Esophagus muscularis mucosa (tissue), 4 donors: ENCODE measurements around the gene XPC. TPM values are rescaled to one million over a fixed set of nuclear protein-coding genes. Genes with fewer than 3 reads are reported as not detected.

Experiments
- DNase-seq: peaks from one replicate; pipeline ENCODE4 v3.0.0-alpha.2; 2017; ENCODE audit errors: extremely low spot score
- H3K27ac ChIP-seq, 4 donors: fragments of 200-600 bp; sonication (generic); replicated peaks in 1 of 4; 1 replicate in 3 of 4; 2 replicates in 1 of 4; pipeline ENCODE4 v1.5.1; 2016 to 2019; ENCODE audit warnings: mild to moderate bottlenecking in 1 of 4
- H3K27me3 ChIP-seq, 4 donors: fragments of 200-600 bp; sonication (generic); one replicate each; pipeline versions ENCODE4 v1.5.1 to v1.6.0; 2016 to 2019
- H3K36me3 ChIP-seq, 4 donors: fragments of 200-600 bp; sonication (generic); one replicate each; pipeline ENCODE4 v1.5.1; 2016 to 2019
- H3K4me1 ChIP-seq, 4 donors: fragments of 200-600 bp; sonication (generic); one replicate each; pipeline ENCODE4 v1.5.1; 2016 to 2019
- H3K4me3 ChIP-seq, 4 donors: fragments of 200-600 bp; sonication (generic); 1 replicate in 2 of 4; 2 replicates in 2 of 4; pipeline ENCODE4 v1.5.1; 2016 to 2019; ENCODE audit warnings: mild to moderate bottlenecking in 4 of 4, moderate library complexity in 1 of 4
- H3K9me3 ChIP-seq, 4 donors: fragments of 200-600 bp; sonication (generic); 1 replicate in 3 of 4; 2 replicates in 1 of 4; pipeline ENCODE4 v1.5.1; 2016 to 2019
- EP300 ChIP-seq: sonication (generic); formaldehyde crosslinking; IDR thresholded peaks from one replicate; pipeline ENCODE4 v1.6.1; 2017; ENCODE audit warnings: antibody characterized with exemption
- POLR2A ChIP-seq: fragments of 450-650 bp; IDR thresholded peaks from one replicate; pipeline ENCODE4 v1.6.1; 2017; ENCODE audit warnings: antibody characterized with exemption, moderate library complexity, mild to moderate bottlenecking, low read depth
- POLR2AphosphoS5 ChIP-seq, 2 donors: sonication (generic); formaldehyde crosslinking; IDR thresholded peaks; one replicate each; pipeline ENCODE4 v1.6.1; 2017; ENCODE audit warnings: antibody characterized with exemption in 2 of 2
- WGBS: methylation state at CpG from one replicate; pipeline ENCODE4 v1.1.5; 2018; 5-methylcytosine and 5-hydroxymethylcytosine counted together
- intact Hi-C: fragments of 100-400 bp; cut with DNase I; formaldehyde crosslinking; loops from one replicate; pipeline ENCODE4 v1.15.1; 2023
- total RNA-seq, 4 donors: library from RNA; depleted of rRNA; stranded (reverse); fragments of >200 nt; gene quantifications; one replicate each; pipeline versions ENCODE4 v1.1.0 to v1.2.1, GENCODE V29; 2016
- TF ChIP-seq, protein P1 (sequence below), 3 experiments: fragments of 200-600 bp in 2 of 3; fragments of 450-650 bp in 1 of 3; sonication (generic) in 2 of 3; IDR thresholded peaks; one replicate each; pipeline ENCODE4 v1.5.1; 2017 to 2019; ENCODE audit warnings: antibody characterized with exemption in 3 of 3, mild to moderate bottlenecking in 2 of 3, moderate library complexity in 1 of 3

The XPC gene
- total RNA-seq, 4 donors from 2014 or later, result 28.9 to 41.9 (median 37.8) TPM

DNA sequence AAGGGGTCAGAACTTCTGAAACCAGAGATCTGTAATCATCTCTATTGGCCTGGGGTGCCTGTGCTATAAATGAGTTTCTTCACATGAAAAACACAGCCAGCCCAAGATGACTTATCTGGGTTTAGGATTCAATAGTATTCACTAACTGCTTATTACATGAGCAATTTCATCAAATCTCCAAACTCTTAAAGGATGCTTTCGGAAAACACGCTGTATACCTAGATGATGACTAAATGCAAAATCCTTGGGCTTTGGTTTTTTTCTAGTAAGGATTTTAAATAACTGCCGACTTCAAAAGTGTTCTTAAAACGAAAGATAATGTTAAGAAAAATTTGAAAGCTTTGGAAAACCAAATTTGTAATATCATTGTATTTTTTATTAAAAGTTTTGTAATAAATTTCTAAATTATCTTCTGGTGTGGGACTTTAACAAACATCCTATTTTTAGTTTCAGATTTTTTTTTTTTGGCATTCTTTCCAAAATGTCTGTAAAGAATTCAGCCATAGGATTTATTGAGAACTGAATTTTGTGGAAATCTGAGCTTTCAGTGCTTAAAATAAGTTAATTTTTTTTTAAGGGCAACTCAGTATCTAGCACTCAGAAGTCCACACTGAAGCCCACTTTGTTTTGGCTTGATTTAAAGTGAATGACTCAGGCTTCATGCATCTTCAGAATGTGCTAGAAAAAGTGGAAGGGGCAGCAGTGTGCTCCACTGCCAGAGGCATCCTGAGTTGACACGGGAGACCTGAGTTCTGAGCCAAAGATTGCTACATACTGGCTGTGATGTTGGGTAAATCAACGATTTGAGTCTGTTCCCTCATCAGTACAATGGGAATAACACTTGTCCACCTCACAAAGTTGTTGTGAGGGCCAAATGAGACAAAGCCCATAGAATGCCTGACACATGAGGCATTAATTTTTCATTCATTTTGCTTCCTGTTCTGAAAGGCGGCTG lies 34.9 kb downstream of the XPC start:
- DNase-seq, result no peak
- H3K4me3 ChIP-seq, result peak overlapping the region; percentile 10 to 34 (median 34)
- H3K36me3 ChIP-seq, result peaks cover 33 to 74% (median 68%) of the 10 kb centered on the region in 4 donors
- H3K4me1 ChIP-seq, result peaks cover 52 to 82% (median 77%) of the 10 kb centered on the region in 4 donors
- no peaks in the 10 kb centered on the region for H3K27me3 ChIP-seq
- intact Hi-C loops, result no loop called here
- H3K9me3 ChIP-seq, result no peaks in the 10 kb centered on the region
- TF ChIP-seq POLR2A (no peak), POLR2AphosphoS5 (IDR thresholded peaks at IDR 0.05) (peak; percentile 79 to 83), EP300 (no peak)
- peak overlapping the region; percentile 86 to 92 (median 90) for H3K27ac ChIP-seq
- 38% methylated on average over 7 of the region's 7 CpGs for WGBS

- no peaks in the 10 kb centered on the region for H3K9me3 ChIP-seq
- no peaks in the 10 kb centered on the region for H3K27me3 ChIP-seq
- peaks cover 52 to 75% (median 69%) of the 10 kb centered on the region in 4 donors for H3K4me1 ChIP-seq
- DNase-seq, result no peak
- H3K4me3 ChIP-seq, result no peak overlapping the region
- peaks cover 39 to 74% (median 68%) of the 10 kb centered on the region in 4 donors for H3K36me3 ChIP-seq
- peak overlapping the region; percentile 86 to 92 (median 90) for H3K27ac ChIP-seq
- WGBS, result 64% methylated on average over 8 of the region's 8 CpGs
- intact Hi-C loops, result no loop called here
- TF ChIP-seq EP300 (no peak), POLR2A (no peak), POLR2AphosphoS5 (IDR thresholded peaks at IDR 0.05) (no peak)
- TF ChIP-seq, protein P1, sequence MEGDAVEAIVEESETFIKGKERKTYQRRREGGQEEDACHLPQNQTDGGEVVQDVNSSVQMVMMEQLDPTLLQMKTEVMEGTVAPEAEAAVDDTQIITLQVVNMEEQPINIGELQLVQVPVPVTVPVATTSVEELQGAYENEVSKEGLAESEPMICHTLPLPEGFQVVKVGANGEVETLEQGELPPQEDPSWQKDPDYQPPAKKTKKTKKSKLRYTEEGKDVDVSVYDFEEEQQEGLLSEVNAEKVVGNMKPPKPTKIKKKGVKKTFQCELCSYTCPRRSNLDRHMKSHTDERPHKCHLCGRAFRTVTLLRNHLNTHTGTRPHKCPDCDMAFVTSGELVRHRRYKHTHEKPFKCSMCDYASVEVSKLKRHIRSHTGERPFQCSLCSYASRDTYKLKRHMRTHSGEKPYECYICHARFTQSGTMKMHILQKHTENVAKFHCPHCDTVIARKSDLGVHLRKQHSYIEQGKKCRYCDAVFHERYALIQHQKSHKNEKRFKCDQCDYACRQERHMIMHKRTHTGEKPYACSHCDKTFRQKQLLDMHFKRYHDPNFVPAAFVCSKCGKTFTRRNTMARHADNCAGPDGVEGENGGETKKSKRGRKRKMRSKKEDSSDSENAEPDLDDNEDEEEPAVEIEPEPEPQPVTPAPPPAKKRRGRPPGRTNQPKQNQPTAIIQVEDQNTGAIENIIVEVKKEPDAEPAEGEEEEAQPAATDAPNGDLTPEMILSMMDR (IDR thresholded peaks at IDR 0.05), result no peak
Measured at GRCh38 chr3:14142567-14143270, 35.7 kb downstream of the XPC start.

DNA sequence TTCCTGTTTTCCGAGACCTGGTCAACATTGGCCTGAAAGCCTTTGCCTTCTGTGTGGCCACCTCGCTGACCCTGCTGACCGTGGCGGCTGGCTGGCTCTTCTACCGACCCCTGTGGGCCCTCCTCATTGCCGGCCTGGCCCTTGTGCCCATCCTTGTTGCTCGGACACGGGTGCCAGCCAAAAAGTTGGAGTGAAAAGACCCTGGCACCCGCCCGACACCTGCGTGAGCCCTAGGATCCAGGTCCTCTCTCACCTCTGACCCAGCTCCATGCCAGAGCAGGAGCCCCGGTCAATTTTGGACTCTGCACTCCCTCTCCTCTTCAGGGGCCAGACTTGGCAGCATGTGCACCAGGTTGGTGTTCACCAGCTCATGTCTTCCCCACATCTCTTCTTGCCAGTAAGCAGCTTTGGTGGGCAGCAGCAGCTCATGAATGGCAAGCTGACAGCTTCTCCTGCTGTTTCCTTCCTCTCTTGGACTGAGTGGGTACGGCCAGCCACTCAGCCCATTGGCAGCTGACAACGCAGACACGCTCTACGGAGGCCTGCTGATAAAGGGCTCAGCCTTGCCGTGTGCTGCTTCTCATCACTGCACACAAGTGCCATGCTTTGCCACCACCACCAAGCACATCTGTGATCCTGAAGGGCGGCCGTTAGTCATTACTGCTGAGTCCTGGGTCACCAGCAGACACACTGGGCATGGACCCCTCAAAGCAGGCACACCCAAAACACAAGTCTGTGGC lies 36.6 kb downstream of the XPC start:
- peaks cover 58 to 75% (median 72%) of the 10 kb centered on the region in 4 donors for H3K4me1 ChIP-seq
- no peak for DNase-seq
- WGBS, result 79% methylated on average over 18 of the region's 19 CpGs
- no peaks in the 10 kb centered on the region for H3K9me3 ChIP-seq
- TF ChIP-seq POLR2AphosphoS5 (IDR thresholded peaks at IDR 0.05) (no peak), POLR2A (no peak), EP300 (no peak)
- TF ChIP-seq, protein P1 (IDR thresholded peaks at IDR 0.05), result no peak
- peak overlapping the region; percentile 86 to 92 (median 90) for H3K27ac ChIP-seq
- H3K36me3 ChIP-seq, result peaks cover 32 to 74% (median 66%) of the 10 kb centered on the region in 4 donors
- no peak overlapping the region for H3K4me3 ChIP-seq
- H3K27me3 ChIP-seq, result no peaks in the 10 kb centered on the region
- intact Hi-C loops, result no loop called here

DNA sequence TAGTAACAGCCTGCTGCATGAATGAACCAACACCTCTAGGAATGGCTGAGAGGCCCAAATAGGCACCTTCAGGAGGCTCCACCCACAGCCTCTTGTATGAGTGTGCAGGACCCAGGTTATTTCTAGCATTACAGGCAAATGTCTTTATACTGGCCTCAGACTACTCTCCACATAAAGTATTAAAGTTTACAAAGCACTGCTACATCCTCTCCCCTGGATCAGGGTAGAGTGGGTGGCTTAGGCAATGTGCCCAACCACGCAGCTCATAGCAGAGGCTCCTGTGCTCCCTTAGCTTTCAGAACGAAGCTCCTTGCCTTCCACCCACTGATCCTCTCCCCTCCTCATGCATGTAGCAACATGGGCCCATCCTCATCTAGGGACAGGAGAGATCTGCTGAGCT lies 37.3 kb downstream of the XPC start:
- H3K4me1 ChIP-seq, result peaks cover 56 to 75% (median 66%) of the 10 kb centered on the region in 4 donors

More for the DNA sequence above, 37.3 kb downstream of the XPC start:
- no peaks in the 10 kb centered on the region for H3K27me3 ChIP-seq
- TF ChIP-seq, protein P1 (IDR thresholded peaks at IDR 0.05), result no peak
- TF ChIP-seq EP300 (no peak), POLR2AphosphoS5 (IDR thresholded peaks at IDR 0.05) (no peak)
- H3K4me3 ChIP-seq, result no peak overlapping the region
- 45% methylated on average over 2 of the region's 2 CpGs for WGBS
- intact Hi-C loops, result no loop called here
- no peak for DNase-seq
- H3K36me3 ChIP-seq, result peaks cover 34 to 74% (median 66%) of the 10 kb centered on the region in 4 donors
- no peaks in the 10 kb centered on the region for H3K9me3 ChIP-seq
- peak overlapping the region; percentile 86 to 92 (median 90) for H3K27ac ChIP-seq
